GM23338 (cell line): ENCODE results near the gene DCAKD. TPM values are rescaled to one million over a fixed set of nuclear protein-coding genes. Genes with fewer than 3 reads are reported as not detected.

Source experiments
- ATAC-seq: fragments of 200-7000 bp; cut with Tn5 transposase; 3 replicates; pipeline ENCODE4 v1.9.1; 2020
- DNase-seq: peaks from one replicate; pipeline ENCODE4 v3.0.0-alpha.2; 2015; ENCODE audit warnings: low spot score
- H2AFZ ChIP-seq: fragments of 200-600 bp; sonication (generic); 2 replicates; pipeline ENCODE4 v1.8.0; 2016; ENCODE audit warnings: antibody characterized with exemption, mild to moderate bottlenecking, moderate library complexity
- H3F3A ChIP-seq: fragments of 200-600 bp; sonication (generic); replicated peaks from 2 replicates; pipeline ENCODE4 v1.8.0; 2017; ENCODE audit warnings: antibody characterized with exemption, mixed run types, low read depth
- H3K27ac ChIP-seq: fragments of 200-600 bp; sonication (generic); 2 replicates; pipeline ENCODE4 v1.6.1; 2016; ENCODE audit warnings: low read depth
- H3K27me3 ChIP-seq: fragments of 200-600 bp; sonication (generic); 2 replicates; pipeline ENCODE4 v1.8.0; 2016; ENCODE audit warnings: mild to moderate bottlenecking, mixed run types, moderate library complexity; ENCODE audit not compliant: insufficient read depth
- H3K36me3 ChIP-seq: fragments of 200-600 bp; sonication (generic); 2 replicates; pipeline ENCODE4 v1.8.0; 2016; ENCODE audit warnings: mild to moderate bottlenecking; ENCODE audit not compliant: insufficient read depth
- H3K4me1 ChIP-seq: fragments of 200-600 bp; sonication (generic); 2 replicates; pipeline ENCODE4 v1.8.0; 2016; ENCODE audit warnings: mild to moderate bottlenecking, moderate library complexity; ENCODE audit not compliant: insufficient read depth
- H3K4me2 ChIP-seq: fragments of 200-600 bp; sonication (generic); 2 replicates; pipeline ENCODE4 v1.7.1; 2017; ENCODE audit warnings: mixed run types
- H3K4me3 ChIP-seq: fragments of 200-600 bp; sonication (generic); 2 replicates; pipeline ENCODE4 v1.6.1; 2016; ENCODE audit warnings: mixed run types
- H3K79me2 ChIP-seq: fragments of 200-600 bp; sonication (generic); replicated peaks from 2 replicates; pipeline ENCODE4 v1.8.0; 2017; ENCODE audit warnings: mild to moderate bottlenecking; ENCODE audit not compliant: insufficient read depth
- H3K9me2 ChIP-seq: fragments of 200-600 bp; sonication (generic); 2 replicates; pipeline ENCODE4 v1.8.0; 2017; ENCODE audit not compliant: insufficient read depth
- H4K20me1 ChIP-seq: fragments of 200-600 bp; sonication (generic); replicated peaks from 2 replicates; pipeline ENCODE4 v1.8.0; 2017; ENCODE audit warnings: mild to moderate bottlenecking; ENCODE audit not compliant: insufficient read depth
- H3K27ac Mint-ChIP-seq: 2 replicates; pipeline ENCODE4 v1.8.0; 2020; ENCODE audit warnings: inconsistent platforms, mild to moderate bottlenecking, moderate library complexity, mixed read lengths
- H3K27me3 Mint-ChIP-seq: 3 replicates; pipeline ENCODE4 v1.8.0; 2022; ENCODE audit warnings: low read depth, mild to moderate bottlenecking, moderate library complexity, mixed read lengths, inconsistent platforms; ENCODE audit not compliant: insufficient read depth, poor library complexity
- H3K36me3 Mint-ChIP-seq: 3 replicates; pipeline ENCODE4 v1.8.0; 2021; ENCODE audit warnings: low read depth, mild to moderate bottlenecking, inconsistent platforms, moderate library complexity, mixed read lengths
- H3K4me1 Mint-ChIP-seq: 3 replicates; pipeline ENCODE4 v1.8.0; 2020; ENCODE audit warnings: mild to moderate bottlenecking, inconsistent platforms, mixed read lengths
- H3K4me3 Mint-ChIP-seq: 3 replicates; pipeline ENCODE4 v1.8.0; 2021; ENCODE audit warnings: moderate library complexity, mild to moderate bottlenecking, inconsistent platforms, mixed read lengths
- H3K9me3 Mint-ChIP-seq: 3 replicates; pipeline ENCODE4 v1.8.0; 2020; ENCODE audit warnings: moderate library complexity, mild to moderate bottlenecking, inconsistent platforms, mixed read lengths
- EZH2 ChIP-seq: fragments of 200-600 bp; sonication (generic); IDR thresholded peaks from one replicate; pipeline ENCODE4 v1.8.0; 2017; ENCODE audit warnings: antibody characterized with exemption, mild to moderate bottlenecking, low read depth; ENCODE audit not compliant: unreplicated experiment
- JUNB ChIP-seq: IDR thresholded peaks from one replicate; pipeline ENCODE4 v1.6.1; 2016; ENCODE audit warnings: antibody characterized with exemption; ENCODE audit not compliant: unreplicated experiment
- POLR2AphosphoS5 ChIP-seq: IDR thresholded peaks from 2 replicates; pipeline ENCODE4 v1.6.1; 2016; ENCODE audit warnings: antibody characterized with exemption, low read depth
- REST ChIP-seq: IDR thresholded peaks from one replicate; pipeline ENCODE4 v1.6.1; 2018; ENCODE audit warnings: antibody characterized with exemption; ENCODE audit not compliant: unreplicated experiment
- STAT1 ChIP-seq: IDR thresholded peaks from one replicate; pipeline ENCODE4 v1.6.1; 2016; ENCODE audit warnings: antibody characterized with exemption; ENCODE audit not compliant: unreplicated experiment
- ZNF331 ChIP-seq: fragments of 250-450 bp; sonication (Bioruptor Pico); IDR thresholded peaks from 2 replicates; pipeline ENCODE4 v1.5.0; 2020; ENCODE audit warnings: low read depth, mild to moderate bottlenecking, moderate library complexity
- ZNF462 ChIP-seq: fragments of 250-450 bp; sonication (Bioruptor Pico); IDR thresholded peaks from 2 replicates; pipeline ENCODE4 v1.5.0; 2020; ENCODE audit warnings: mild to moderate bottlenecking, moderate library complexity
- polyA plus RNA-seq: library from polyadenylated mRNA; unstranded; fragments of >200 nt; fragmentation: Nextera tagmentation; extraction: Ambion mirVana; gene quantifications from 2 replicates; pipeline ENCODE4 v1.2.1, GENCODE V29; 2016
- total RNA-seq: library from RNA; depleted of rRNA; stranded (reverse); fragments of >200 nt; shearing (Covaris generic); gene quantifications from 2 replicates; pipeline ENCODE4 v1.2.3, GENCODE V29; 2014
- TF ChIP-seq, protein P1 (sequence below), 2 experiments: fragments of 200-600 bp in 1 of 2; sonication (generic) in 1 of 2; conservative IDR thresholded peaks; 2 replicates each; pipeline versions ENCODE4 v1.5.1 to v1.6.1; 2016 to 2017; ENCODE audit warnings: antibody characterized with exemption in 2 of 2, low read depth in 2 of 2, mild to moderate bottlenecking in 2 of 2, moderate library complexity in 1 of 2
- TF ChIP-seq, protein P2 (sequence below): IDR thresholded peaks from 2 replicates; pipeline ENCODE4 v1.6.1; 2016; ENCODE audit warnings: antibody characterized with exemption

DCAKD gene
- total and polyA plus RNA-seq, 2 experiments from 2014 or later = 23.7 to 57.2 TPM

DNA sequence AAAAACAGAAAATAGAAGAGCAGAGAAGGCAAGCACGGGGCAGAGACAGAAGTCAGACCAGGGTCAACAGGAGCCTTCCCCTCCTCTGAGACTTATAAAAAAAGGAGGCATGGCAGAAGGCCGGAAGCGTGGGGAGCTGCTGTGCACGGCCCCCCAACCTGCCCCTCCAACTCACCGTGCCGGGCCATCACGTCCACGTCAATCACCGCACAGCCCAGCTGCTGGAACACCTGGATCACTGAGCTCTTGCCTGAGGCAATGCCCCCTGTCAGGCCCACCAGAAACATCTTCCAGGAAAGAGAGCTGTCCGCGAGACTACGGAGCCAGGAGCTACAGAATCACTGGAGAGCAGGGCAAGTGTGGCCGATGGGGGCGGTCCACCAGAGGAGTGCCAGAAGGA, 16.8 kb downstream of the DCAKD start (continued):
- TF ChIP-seq STAT1 = no peak
- no peak for TF ChIP-seq POLR2AphosphoS5
- TF ChIP-seq, protein P1, sequence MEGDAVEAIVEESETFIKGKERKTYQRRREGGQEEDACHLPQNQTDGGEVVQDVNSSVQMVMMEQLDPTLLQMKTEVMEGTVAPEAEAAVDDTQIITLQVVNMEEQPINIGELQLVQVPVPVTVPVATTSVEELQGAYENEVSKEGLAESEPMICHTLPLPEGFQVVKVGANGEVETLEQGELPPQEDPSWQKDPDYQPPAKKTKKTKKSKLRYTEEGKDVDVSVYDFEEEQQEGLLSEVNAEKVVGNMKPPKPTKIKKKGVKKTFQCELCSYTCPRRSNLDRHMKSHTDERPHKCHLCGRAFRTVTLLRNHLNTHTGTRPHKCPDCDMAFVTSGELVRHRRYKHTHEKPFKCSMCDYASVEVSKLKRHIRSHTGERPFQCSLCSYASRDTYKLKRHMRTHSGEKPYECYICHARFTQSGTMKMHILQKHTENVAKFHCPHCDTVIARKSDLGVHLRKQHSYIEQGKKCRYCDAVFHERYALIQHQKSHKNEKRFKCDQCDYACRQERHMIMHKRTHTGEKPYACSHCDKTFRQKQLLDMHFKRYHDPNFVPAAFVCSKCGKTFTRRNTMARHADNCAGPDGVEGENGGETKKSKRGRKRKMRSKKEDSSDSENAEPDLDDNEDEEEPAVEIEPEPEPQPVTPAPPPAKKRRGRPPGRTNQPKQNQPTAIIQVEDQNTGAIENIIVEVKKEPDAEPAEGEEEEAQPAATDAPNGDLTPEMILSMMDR (conservative IDR thresholded peaks at IDR 0.05; ENCODE audit: low read depth in 2 of 2) = no peak
- no peak for TF ChIP-seq JUNB
- no peak for TF ChIP-seq REST

DNA sequence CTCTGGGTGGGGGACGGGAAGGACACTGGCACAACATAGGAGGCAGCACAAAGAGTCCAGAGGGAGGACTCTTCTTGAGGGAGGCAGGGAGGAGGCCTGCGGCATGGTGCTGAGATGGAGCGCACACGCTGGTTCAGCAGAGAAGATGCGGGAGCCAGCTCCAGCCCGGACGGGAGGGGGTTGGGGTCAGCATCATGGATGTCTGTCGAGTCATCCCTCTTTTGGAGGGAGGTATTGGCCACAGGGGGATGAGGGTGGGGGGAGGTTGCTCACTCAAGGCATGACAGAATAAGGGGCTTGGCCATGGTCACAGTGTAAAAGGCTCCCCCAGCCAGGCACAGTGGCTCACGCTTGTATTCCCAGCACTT, 19.3 kb downstream of the DCAKD start:
- no peaks in the 10 kb centered on the region for H3K4me1 ChIP-seq
- ATAC-seq (no peak), DNase-seq (no peak)
- no peaks in the 10 kb centered on the region for H4K20me1 ChIP-seq
- Mint-ChIP-seq H3K4me1 (no peaks in the 10 kb centered on the region), H3K36me3 (peaks cover 32% of the 10 kb centered on the region), H3K27ac (peak overlapping the region; percentile 47; the same call in 1 of the 2 replicates), H3K9me3 (no peaks in the 10 kb centered on the region; the same call in 2 of the 3 replicates), H3K4me3 (no peak overlapping the region), H3K27me3 (peaks cover 3% of the 10 kb centered on the region)
- no peak overlapping the region for H3K4me3 ChIP-seq
- H3F3A ChIP-seq = no peaks in the 10 kb centered on the region; the same call in 1 of the 2 replicates
- H2AFZ ChIP-seq = no peak overlapping the region
- no peaks in the 10 kb centered on the region for H3K27me3 ChIP-seq
- peaks cover under 1% of the 10 kb centered on the region; the same call in 1 of the 2 replicates for H3K36me3 ChIP-seq
- H3K4me2 ChIP-seq = no peak overlapping the region
- H3K79me2 ChIP-seq = no peaks in the 10 kb centered on the region
- H3K27ac ChIP-seq = no peak overlapping the region; the same call in 1 of the 2 replicates
- no peaks in the 10 kb centered on the region for H3K9me2 ChIP-seq
- TF ChIP-seq, protein P2, sequence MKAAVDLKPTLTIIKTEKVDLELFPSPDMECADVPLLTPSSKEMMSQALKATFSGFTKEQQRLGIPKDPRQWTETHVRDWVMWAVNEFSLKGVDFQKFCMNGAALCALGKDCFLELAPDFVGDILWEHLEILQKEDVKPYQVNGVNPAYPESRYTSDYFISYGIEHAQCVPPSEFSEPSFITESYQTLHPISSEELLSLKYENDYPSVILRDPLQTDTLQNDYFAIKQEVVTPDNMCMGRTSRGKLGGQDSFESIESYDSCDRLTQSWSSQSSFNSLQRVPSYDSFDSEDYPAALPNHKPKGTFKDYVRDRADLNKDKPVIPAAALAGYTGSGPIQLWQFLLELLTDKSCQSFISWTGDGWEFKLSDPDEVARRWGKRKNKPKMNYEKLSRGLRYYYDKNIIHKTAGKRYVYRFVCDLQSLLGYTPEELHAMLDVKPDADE = no peak
- TF ChIP-seq, protein P1 (conservative IDR thresholded peaks at IDR 0.05; ENCODE audit: low read depth in 2 of 2) = no peak
- TF ChIP-seq ZNF462 (CRISPR knock-in tag) (no peak), EZH2 (no peak), ZNF331 (CRISPR knock-in tag) (no peak)
